WI38 (cell line): ENCODE results near the gene MRPS18C.

Experiments
- H3K4me3 ChIP-seq: 2 replicates; pipeline ENCODE4 v1.5.1; 2011; ENCODE audit warnings: low read depth, mild to moderate bottlenecking, control low read depth, low read length
- CTCF ChIP-seq: IDR thresholded peaks from 2 replicates; pipeline ENCODE4 v1.5.1; 2012; ENCODE audit warnings: low read depth, mild to moderate bottlenecking, control low read depth, low read length

MRPS18C gene

GRCh38 chr4:83438719-83439118, 17.1 kb upstream of the MRPS18C start:
- no peak overlapping the region for H3K4me3 ChIP-seq
- TF ChIP-seq CTCF = no peak

GRCh38 chr4:83440148-83440814, 15.6 kb upstream of the MRPS18C start:
- no peak overlapping the region for H3K4me3 ChIP-seq
- TF ChIP-seq CTCF = no peak

- TF ChIP-seq CTCF = no peak
- no peak overlapping the region for H3K4me3 ChIP-seq
These were observed 15.0 kb upstream of the MRPS18C start for GRCh38 chr4:83440899-83441298.

- H3K4me3 ChIP-seq = no peak overlapping the region
- TF ChIP-seq CTCF = no peak
These were observed 6.8 kb upstream of the MRPS18C start for GRCh38 chr4:83449009-83449408.

- no peak for TF ChIP-seq CTCF
- H3K4me3 ChIP-seq = peak overlapping the region; percentile 99
These were observed 1.2 kb upstream of the MRPS18C start for GRCh38 chr4:83454686-83455085.

GRCh38 chr4:83456184-83456501, 285 bp downstream of the MRPS18C start:
- TF ChIP-seq CTCF = no peak
- peak overlapping the region; percentile 99 for H3K4me3 ChIP-seq

- H3K4me3 ChIP-seq = no peak overlapping the region
- no peak for TF ChIP-seq CTCF
These were observed 17.6 kb downstream of the MRPS18C start for GRCh38 chr4:83473423-83473822.
